Measurements from ENCODE around the gene MED26. TPM values are rescaled to one million over a fixed set of nuclear protein-coding genes. Genes with fewer than 3 reads are reported as not detected.
"Not testable (repeated sequence)": the region's sequence is repeated elsewhere in the genome, so short reads cannot be mapped to it uniquely, and the experiment has no call there.

Gene MED26
- total and polyA plus RNA-seq, 8 donors = 0.58 to 41.7 (median 4.3) TPM

DNA sequence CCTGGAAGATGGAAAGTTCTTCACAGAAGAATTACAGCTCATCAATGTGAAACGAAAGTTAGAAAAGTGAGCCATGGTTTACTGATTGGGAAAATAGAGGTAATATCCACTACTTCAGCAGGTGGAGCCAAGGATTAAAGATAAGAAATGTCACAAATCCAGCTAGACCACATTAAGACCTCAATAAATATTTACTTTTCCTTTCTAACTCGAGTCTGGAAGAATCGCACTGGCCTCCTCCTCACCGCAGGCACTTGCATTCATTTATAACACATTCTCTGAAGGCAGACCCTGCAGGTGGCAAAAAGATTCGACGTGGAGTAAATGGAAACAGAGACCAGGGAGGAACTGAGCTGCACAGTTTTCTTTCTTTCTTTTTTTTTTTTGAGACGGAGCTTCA lies 63.2 kb downstream of the MED26 start:
- TF ChIP-seq POLR2AphosphoS5 (IDR thresholded peaks at IDR 0.05) (peak in 2 of 3 donors; percentile 36 to 59), EP300 (IDR thresholded peaks at IDR 0.05) (no peak), POLR2A (IDR thresholded peaks at IDR 0.05) (no peak)
- TF ChIP-seq, protein P1, sequence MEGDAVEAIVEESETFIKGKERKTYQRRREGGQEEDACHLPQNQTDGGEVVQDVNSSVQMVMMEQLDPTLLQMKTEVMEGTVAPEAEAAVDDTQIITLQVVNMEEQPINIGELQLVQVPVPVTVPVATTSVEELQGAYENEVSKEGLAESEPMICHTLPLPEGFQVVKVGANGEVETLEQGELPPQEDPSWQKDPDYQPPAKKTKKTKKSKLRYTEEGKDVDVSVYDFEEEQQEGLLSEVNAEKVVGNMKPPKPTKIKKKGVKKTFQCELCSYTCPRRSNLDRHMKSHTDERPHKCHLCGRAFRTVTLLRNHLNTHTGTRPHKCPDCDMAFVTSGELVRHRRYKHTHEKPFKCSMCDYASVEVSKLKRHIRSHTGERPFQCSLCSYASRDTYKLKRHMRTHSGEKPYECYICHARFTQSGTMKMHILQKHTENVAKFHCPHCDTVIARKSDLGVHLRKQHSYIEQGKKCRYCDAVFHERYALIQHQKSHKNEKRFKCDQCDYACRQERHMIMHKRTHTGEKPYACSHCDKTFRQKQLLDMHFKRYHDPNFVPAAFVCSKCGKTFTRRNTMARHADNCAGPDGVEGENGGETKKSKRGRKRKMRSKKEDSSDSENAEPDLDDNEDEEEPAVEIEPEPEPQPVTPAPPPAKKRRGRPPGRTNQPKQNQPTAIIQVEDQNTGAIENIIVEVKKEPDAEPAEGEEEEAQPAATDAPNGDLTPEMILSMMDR (IDR thresholded peaks at IDR 0.05) = peak in 1 of 7 experiments; percentile 13
- 24 to 68% (median 44%) methylated on average over 7 of the region's 7 CpGs for WGBS, 5 donors
- Histone ChIP-seq H3K27me3 (no peaks in the 10 kb centered on the region), H3K27ac (peak overlapping the region; percentile 69 to 78 (median 74)), H3K9me3 (no peaks in the 10 kb centered on the region), H3K4me3 (no peak overlapping the region), H3K36me3 (peaks cover 57 to 97% (median 92%) of the 10 kb centered on the region in 4 donors), H3K4me1 (peaks cover 29 to 46% (median 38%) of the 10 kb centered on the region in 4 donors)
- DNase-seq = peak; percentile 62 to 87
- intact Hi-C loops (cut with DNase I; ENCODE audit: low total_unique reads) = no loop called here

DNA sequence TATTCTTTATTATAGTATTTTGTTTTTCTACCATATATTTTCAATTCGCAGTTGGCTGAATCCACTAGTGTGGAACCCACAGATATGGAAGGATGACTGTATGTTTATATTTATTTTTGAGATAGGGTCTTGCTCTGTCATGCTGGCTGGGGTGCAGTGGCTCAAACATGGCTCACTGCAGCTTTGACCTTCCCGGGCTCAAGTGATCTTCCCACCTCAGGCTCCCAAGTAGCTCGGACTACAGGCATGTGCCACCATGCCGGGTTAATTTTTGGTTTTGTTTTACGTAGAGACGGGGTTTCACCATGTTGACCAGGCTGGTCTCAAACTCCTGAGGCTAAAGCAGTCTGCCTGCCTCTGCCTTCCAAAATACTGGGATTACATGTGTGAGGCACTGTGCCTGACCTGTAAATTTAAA lies 65.4 kb downstream of the MED26 start:
- Histone ChIP-seq H3K4me3 (no peak overlapping the region), H3K36me3 (peaks cover 62 to 97% (median 94%) of the 10 kb centered on the region in 4 donors), H3K27me3 (no peaks in the 10 kb centered on the region), H3K27ac (no peak overlapping the region), H3K9me3 (no peaks in the 10 kb centered on the region), H3K4me1 (peaks cover 18 to 31% (median 25%) of the 10 kb centered on the region in 4 donors)
- WGBS, 5 donors = 85 to 92% (median 91%) methylated on average over 6 of the region's 6 CpGs
- intact Hi-C loops (cut with DNase I; ENCODE audit: low total_unique reads) = no loop called here
- TF ChIP-seq POLR2A (IDR thresholded peaks at IDR 0.05) (no peak), EP300 (IDR thresholded peaks at IDR 0.05) (no peak), POLR2AphosphoS5 (IDR thresholded peaks at IDR 0.05) (no peak)
- TF ChIP-seq, protein P1 (IDR thresholded peaks at IDR 0.05) = no peak
- no peak for DNase-seq

DNA sequence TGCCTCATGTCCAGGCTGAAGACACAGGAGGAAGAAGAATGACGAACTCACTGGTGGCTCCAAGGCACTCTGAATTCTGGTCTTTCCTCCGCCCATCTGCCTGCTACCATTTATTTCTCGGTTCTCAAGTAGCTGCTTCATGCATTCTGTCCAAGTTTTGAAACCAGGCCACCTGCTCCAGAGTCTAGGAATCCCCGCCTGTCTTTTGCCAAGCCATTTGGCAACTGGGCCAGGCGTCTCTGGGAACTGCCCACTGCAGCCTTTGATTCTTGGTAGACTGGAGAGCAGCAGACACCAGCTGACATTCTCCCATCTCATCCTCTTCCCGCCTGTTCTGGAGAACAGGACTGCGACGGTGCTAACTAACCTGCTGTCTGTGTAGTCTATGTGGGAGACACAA lies 66.6 kb downstream of the MED26 start:
- Histone ChIP-seq H3K36me3 (peaks cover 53 to 96% (median 93%) of the 10 kb centered on the region in 4 donors), H3K9me3 (no peaks in the 10 kb centered on the region), H3K27me3 (no peaks in the 10 kb centered on the region), H3K4me1 (peaks cover 18 to 25% (median 22%) of the 10 kb centered on the region in 4 donors), H3K4me3 (no peak overlapping the region), H3K27ac (no peak overlapping the region)
- TF ChIP-seq EP300 (IDR thresholded peaks at IDR 0.05) = no peak
- WGBS, 5 donors = 83 to 91% (median 88%) methylated on average over 8 of the region's 8 CpGs
- intact Hi-C loops (cut with DNase I; ENCODE audit: low total_unique reads) = no loop called here
- DNase-seq = no peak

DNA sequence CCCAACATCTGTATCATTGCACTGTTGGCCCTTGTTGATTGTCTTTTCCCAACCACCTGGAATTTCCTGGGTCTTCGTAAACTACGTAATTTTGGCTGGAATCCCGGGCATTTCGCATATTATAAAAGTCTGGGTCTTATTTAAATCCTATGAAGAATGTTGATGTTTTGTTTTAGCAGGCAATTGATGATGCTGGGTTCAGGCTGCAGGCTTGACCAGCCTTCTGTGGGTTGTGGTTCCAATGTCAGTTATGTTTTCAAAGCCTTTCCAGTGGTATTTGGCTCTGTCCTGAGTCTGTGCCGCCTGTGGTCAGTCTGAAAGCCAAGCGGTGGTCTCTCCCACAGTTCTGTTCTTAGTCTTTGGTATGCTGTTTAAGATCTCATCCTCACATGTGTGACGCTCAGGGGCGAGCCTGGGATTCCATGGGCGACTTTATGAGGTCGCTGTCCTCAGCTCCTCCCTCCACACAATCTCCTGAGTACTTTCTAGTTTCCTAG lies 68.2 kb downstream of the MED26 start:
- H3K4me1 ChIP-seq = peaks cover 9 to 11% (median 10%) of the 10 kb centered on the region in 4 donors
- DNase-seq = no peak
- peaks cover 50 to 97% (median 93%) of the 10 kb centered on the region in 4 donors for H3K36me3 ChIP-seq
- H3K4me3 ChIP-seq = no peak overlapping the region
- H3K27me3 ChIP-seq = no peaks in the 10 kb centered on the region
- no peaks in the 10 kb centered on the region for H3K9me3 ChIP-seq
- H3K27ac ChIP-seq = no peak overlapping the region
- TF ChIP-seq EP300 (IDR thresholded peaks at IDR 0.05) (no peak), POLR2A (IDR thresholded peaks at IDR 0.05) (no peak), POLR2AphosphoS5 (IDR thresholded peaks at IDR 0.05) (no peak)
- TF ChIP-seq, protein P1 (IDR thresholded peaks at IDR 0.05) = no peak
- intact Hi-C loops (cut with DNase I; ENCODE audit: low total_unique reads) = no loop called here
- WGBS, 5 donors = 84 to 90% (median 89%) methylated on average over 10 of the region's 10 CpGs

DNA sequence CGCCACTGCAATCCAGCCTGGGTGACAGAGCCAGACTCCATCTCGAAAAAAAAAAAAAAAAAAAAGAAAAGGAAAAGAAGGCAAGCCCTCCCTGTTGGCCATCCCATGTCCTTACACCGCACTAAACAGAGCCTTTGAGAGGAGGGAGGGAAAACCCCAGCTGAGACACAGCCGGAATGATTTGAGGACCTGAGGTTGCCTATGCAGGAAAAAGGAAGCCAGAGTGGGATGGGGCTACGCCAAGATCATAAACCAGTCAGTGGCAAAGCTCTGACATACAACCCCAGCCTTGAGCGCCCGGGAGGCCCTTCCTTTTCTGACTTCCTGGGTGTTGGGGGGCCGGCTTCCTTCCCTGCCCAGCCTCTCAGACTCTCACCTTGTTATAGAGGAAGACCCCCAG lies 73.2 kb downstream of the MED26 start:
- Histone ChIP-seq H3K27ac (no peak overlapping the region), H3K4me3 (no peak overlapping the region), H3K4me1 (no peaks in the 10 kb centered on the region), H3K27me3 (no peaks in the 10 kb centered on the region), H3K36me3 (peaks cover 48 to 98% (median 95%) of the 10 kb centered on the region in 4 donors), H3K9me3 (no peaks in the 10 kb centered on the region)
- 83 to 88% (median 87%) methylated on average over 8 of the region's 8 CpGs for WGBS, 5 donors
- TF ChIP-seq, protein P1 (IDR thresholded peaks at IDR 0.05) = no peak
- TF ChIP-seq POLR2A (IDR thresholded peaks at IDR 0.05) (no peak), POLR2AphosphoS5 (IDR thresholded peaks at IDR 0.05) (no peak), EP300 (IDR thresholded peaks at IDR 0.05) (no peak)
- no peak for DNase-seq
- intact Hi-C loops (cut with DNase I; ENCODE audit: low total_unique reads) = no loop called here

DNA sequence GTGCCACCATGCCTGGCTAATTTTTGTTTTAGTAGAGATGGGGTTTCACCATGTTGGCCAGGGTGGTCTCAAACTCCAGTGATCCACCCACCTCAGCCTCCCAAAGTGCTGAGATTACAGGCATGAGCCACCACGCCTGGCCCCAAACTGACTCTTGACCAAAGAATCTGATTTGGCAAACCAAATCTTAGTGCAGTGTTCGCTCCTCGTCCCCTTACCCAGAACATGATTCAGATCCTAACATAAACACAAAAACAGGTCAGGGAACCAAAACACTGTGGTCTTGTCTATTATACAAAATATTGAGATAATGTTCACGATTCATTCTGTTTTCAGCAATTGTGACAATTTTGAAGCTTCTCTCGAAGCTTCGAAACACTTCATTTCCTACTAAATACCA lies 76.1 kb downstream of the MED26 start:
- H3K4me3 ChIP-seq = not testable (repeated sequence)
- H3K36me3 ChIP-seq = peaks cover 43 to 82% (median 73%) of the 10 kb centered on the region in 4 donors

More for the DNA sequence above, 76.1 kb downstream of the MED26 start:
- H3K27ac ChIP-seq; H3K9me3 ChIP-seq; DNase-seq; H3K4me1 ChIP-seq; intact Hi-C loops (cut with DNase I; ENCODE audit: low total_unique reads); H3K27me3 ChIP-seq: not testable (repeated sequence)
- WGBS, 5 donors = 88 to 95% (median 94%) methylated on average over 6 of the region's 6 CpGs
